ENCODE results near the gene ARL4D. TPM values are rescaled to one million over a fixed set of nuclear protein-coding genes. Genes with fewer than 3 reads are reported as not detected.

Gene ARL4D
- total and polyA plus RNA-seq, 2 donors (not counting 3 experiments of a cell fraction or from before 2014, with no cell fraction given) = 3.8 to 4.1 TPM

DNA sequence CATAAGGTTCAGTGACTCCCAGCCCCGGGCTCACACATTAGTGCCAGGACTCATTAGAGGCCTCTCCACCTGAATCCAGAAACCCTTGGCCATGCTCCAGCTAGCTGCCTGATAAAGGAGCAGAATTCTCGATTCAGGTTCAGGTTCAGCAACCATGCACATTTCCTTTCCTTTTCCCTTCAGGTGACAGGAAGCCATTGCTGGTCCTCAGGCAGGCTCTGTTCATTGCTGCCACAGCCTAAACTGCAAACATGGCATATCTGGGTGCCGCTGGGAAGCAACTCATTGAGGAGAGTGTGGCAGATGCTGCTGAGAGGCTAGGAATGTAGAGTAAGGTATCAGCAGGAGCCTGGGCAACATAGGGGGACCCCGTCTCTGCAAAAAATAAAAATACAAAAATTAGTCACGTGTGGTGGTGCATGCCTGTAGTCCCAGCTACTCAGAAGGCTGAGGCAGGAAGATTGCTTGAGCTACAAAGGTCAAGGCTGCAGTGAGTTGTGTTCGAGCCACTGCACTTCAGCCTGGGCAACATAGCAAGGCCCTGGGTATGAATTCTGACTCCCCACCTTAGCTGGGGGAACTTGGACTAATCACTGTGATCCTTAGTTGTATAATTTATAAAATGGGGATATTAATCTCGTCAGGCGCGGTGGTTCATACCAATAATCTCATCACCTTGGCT lies 28.7 kb downstream of the ARL4D start:
- CTCF ChIA-PET = interaction anchor here (0.7 to 1.6 kb wide), 4 partner anchors 11 to 34 kb away, joined by 3 to 5 read pairs (median 3); no protein-coding TSS in a partner anchor

More for the DNA sequence above, 28.7 kb downstream of the ARL4D start:
- TF ChIP-seq POLR2A (IDR thresholded peaks at IDR 0.05; ENCODE audit: low read depth, low read length) (no peak), MYC (IDR thresholded peaks at IDR 0.05; ENCODE audit: low read depth, low read length) (no peak), GATA2 (IDR thresholded peaks at IDR 0.05; ENCODE audit: insufficient read depth, insufficient read length, low read depth, low read length) (no peak), POLR2AphosphoS5 (IDR thresholded peaks at IDR 0.05; ENCODE audit: insufficient read depth, low read depth, low read length) (no peak), JUN (IDR thresholded peaks at IDR 0.05; ENCODE audit: borderline replicate concordance, insufficient read depth, insufficient read length, low read depth) (no peak), EZH2 (IDR thresholded peaks at IDR 0.05; ENCODE audit: borderline replicate concordance, low read depth, low read length, severe bottlenecking) (no peak), FOS (IDR thresholded peaks at IDR 0.05; ENCODE audit: borderline replicate concordance, insufficient read depth, low read length) (no peak)
- TF ChIP-seq, protein P1, sequence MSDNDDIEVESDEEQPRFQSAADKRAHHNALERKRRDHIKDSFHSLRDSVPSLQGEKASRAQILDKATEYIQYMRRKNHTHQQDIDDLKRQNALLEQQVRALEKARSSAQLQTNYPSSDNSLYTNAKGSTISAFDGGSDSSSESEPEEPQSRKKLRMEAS (IDR thresholded peaks at IDR 0.05; ENCODE audit: insufficient read depth, insufficient read length) = no peak
- TF ChIP-seq, protein P2, sequence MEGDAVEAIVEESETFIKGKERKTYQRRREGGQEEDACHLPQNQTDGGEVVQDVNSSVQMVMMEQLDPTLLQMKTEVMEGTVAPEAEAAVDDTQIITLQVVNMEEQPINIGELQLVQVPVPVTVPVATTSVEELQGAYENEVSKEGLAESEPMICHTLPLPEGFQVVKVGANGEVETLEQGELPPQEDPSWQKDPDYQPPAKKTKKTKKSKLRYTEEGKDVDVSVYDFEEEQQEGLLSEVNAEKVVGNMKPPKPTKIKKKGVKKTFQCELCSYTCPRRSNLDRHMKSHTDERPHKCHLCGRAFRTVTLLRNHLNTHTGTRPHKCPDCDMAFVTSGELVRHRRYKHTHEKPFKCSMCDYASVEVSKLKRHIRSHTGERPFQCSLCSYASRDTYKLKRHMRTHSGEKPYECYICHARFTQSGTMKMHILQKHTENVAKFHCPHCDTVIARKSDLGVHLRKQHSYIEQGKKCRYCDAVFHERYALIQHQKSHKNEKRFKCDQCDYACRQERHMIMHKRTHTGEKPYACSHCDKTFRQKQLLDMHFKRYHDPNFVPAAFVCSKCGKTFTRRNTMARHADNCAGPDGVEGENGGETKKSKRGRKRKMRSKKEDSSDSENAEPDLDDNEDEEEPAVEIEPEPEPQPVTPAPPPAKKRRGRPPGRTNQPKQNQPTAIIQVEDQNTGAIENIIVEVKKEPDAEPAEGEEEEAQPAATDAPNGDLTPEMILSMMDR (IDR thresholded peaks at IDR 0.05; ENCODE audit: extremely low read depth in 1 of 2, insufficient read depth in 1 of 2, low read depth in 1 of 2, low read length in 2 of 2) = no peak
- Histone ChIP-seq H3K27me3 (ENCODE audit: control insufficient read depth in 2 of 2, insufficient read depth in 2 of 2, low read length in 2 of 2) (peaks cover 5 to 8% of the 10 kb centered on the region in 2 experiments), H3K9me1 (replicated peaks; ENCODE audit: control insufficient read depth, extremely low read depth, insufficient read depth, low read length) (no peaks in the 10 kb centered on the region), H4K20me1 (replicated peaks; ENCODE audit: control insufficient read depth, extremely low read depth, insufficient read depth, low read length) (no peaks in the 10 kb centered on the region), H3K4me2 (ENCODE audit: insufficient read depth, low read length) (no peak overlapping the region), H2AFZ (ENCODE audit: low read depth, low read length) (no peak overlapping the region), H3K27ac (ENCODE audit: insufficient read depth, low read depth, low read length) (no peak overlapping the region), H3K36me3 (ENCODE audit: control insufficient read depth in 2 of 2, extremely low read depth in 1 of 2, insufficient read depth in 2 of 2, low read length in 2 of 2) (no peaks in the 10 kb centered on the region), H3K9ac (replicated peaks; ENCODE audit: extremely low read depth, insufficient read depth, low read length) (no peak overlapping the region), H3K9me3 (replicated peaks; ENCODE audit: control insufficient read depth, insufficient read depth, low read length) (no peaks in the 10 kb centered on the region), H3K79me2 (ENCODE audit: control insufficient read depth, insufficient read depth, low read length) (no peaks in the 10 kb centered on the region), H3K4me3 (replicated peaks in 1 of 3; ENCODE audit: insufficient read depth in 1 of 3, low read depth in 1 of 3, low read length in 3 of 3) (no peak overlapping the region), H3K4me1 (ENCODE audit: control insufficient read depth, extremely low read depth, insufficient read depth, low read length) (peaks cover 4% of the 10 kb centered on the region)
- BruUV-seq (replicated peaks) = no TSS peak
- intact Hi-C loops (cut with micrococcal nuclease) = loop anchor here (1.0 kb wide), 1 partner anchor 33 kb away; no protein-coding TSS in a partner anchor
- DNase-seq (ENCODE audit: low read depth, low spot score) = no peak
- dilution Hi-C loops (cut with MboI; ENCODE audit: extremely low pct_ligation_motif_present, low sequenced_read_pairs) = no loop called here
- FAIRE-seq = no peak
- POLR2A ChIA-PET = no interaction called here

All from endothelial cell of umbilical vein (primary cell).